Umbilical cord (tissue), 2 donors: ENCODE results near the gene UVRAG. TPM values are rescaled to one million over a fixed set of nuclear protein-coding genes. Genes with fewer than 3 reads are reported as not detected.
"Not testable (repeated sequence)": the region's sequence is repeated elsewhere in the genome, so short reads cannot be mapped to it uniquely, and the experiment has no call there.

Experiments used
- DNase-seq: peaks from one replicate; pipeline ENCODE4 v3.0.0-alpha.2; 2015; ENCODE audit warnings: low spot score
- total RNA-seq: library from RNA; depleted of rRNA; stranded (reverse); fragments of >200 nt; gene quantifications from one replicate; pipeline ENCODE4 v1.2.3, GENCODE V29; 2014; ENCODE audit warnings: low replicate concordance; ENCODE audit not compliant: insufficient read depth

The UVRAG gene
- total RNA-seq, 1 donor from 2014 or later = 20.0 TPM

DNA sequence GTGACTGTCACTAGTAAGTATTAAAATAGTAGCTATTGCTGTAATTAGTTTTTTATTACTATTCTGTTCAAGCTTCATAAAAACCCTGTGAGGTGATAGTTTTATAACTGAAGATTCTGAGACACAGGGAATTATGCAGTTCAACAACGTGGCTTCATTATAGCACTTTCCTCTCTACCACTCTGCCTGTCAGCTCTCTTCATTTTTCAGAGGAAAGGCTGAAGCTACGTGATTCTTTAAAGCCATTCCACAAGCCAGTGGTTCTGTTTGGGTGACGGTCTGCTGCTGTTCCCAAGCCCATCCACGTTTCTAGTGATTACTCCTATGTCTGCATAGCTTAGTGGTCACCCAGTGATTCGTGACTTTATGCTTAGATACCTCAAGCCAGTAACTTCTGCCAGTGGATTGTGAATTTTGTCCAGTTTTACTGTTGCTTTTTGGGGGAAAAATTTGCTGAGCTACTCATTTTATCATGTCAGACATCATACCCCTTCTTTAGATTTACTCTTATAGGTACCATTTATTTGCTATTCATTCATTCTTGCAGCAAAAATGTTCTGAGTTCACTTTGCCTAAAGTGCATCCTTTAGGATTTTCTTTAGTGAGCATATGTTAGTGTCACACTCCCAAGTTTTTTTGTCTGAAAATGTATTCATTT lies 59.8 kb downstream of the UVRAG start:
- no peak for DNase-seq

DNA sequence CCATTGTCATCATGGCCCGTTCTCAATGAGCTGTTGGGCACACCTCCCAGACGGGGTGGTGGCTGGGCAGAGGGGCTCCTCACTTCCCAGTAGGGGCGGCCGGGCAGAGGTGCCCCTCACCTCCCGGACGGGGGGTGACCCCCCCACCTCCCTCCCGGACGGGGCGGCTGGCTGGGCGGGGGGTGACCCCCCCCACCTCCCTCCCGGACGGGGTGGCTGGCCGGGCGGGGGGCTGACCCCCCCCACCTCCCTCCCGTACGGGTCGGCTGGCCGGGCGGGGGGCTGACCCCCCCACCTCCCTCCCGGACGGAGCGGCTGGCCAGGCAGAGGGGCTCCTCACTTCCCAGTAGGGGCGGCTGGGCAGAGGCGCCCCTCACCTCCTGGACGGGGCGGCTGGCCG lies 62.3 kb downstream of the UVRAG start:
- DNase-seq = not testable (repeated sequence)

DNA sequence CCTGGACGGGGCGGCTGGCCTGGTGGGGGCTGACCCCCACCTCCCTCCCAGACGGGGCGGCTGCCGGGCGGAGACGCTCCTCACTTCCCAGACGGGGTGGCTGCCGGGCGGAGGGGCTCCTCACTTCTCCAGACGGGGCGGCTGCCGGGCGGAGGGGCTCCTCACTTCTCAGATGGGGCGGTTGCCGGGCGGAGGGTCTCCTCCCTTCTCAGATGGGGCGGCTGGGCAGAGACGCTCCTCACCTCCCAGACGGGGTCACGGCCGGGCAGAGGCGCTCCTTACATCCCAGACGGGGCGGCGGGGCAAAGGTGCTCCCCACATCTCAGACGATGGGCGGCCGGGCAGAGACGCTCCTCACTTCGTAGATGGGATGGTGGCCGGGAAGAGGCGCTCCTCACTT lies 62.9 kb downstream of the UVRAG start:
- DNase-seq = not testable (repeated sequence)

DNA sequence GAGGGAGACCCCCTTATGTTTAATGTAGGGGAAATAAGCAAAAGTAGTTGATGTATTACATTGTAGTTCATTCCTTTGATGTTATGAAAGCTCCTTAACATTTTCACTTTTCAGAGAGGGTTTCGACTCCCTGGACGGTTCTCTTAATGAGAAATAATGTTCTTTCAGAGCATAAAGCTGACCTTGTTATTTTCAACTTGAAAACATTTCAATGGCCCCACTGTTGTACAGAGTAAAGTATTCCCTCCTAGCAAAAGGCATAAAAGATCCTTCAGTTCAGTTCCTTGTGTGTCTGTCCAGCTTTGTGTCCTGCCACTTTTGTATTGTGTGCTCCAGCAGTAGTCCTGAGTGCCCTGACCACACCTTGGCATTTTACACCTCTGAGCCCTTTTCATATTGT lies 63.9 kb downstream of the UVRAG start:
- no peak for DNase-seq

DNA sequence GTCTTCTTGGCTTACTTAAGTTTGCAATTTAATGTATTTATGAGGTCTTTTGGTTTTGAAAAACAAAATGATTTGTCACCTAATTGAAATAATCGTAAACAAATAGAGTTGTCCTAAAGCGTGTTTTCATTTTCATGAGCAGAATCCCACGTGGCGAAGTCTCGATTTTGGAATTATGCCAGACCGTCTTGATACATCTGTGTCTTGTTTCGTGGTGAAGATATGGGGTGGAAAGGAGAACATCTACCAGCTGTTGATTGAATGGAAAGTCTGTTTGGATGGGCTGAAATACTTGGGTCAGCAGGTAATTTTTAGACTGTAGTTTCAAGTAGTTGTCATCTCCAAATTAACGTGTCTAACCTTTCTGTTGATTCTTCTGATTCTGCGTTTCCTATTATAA lies 64.7 kb downstream of the UVRAG start:
- no peak for DNase-seq

DNA sequence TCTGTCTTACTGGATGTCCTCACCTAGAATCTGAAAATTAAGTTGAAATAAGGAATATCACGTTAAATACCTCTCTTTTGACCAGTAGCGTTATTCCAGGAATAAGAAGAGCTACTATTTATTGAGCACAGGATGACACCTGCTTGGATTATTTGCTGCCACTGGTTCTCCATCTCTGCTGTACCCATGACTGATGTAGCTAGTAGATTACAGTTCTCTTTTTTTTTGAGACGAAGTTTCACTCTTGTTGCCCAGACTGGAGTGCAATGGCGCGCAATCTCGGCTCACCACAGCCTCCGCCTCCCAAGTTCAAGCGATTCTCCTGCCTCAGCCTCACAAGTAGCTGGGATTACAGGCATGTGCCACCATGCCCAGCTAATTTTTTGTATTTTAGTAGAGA lies 65.3 kb downstream of the UVRAG start:
- DNase-seq = not testable (repeated sequence)

DNA sequence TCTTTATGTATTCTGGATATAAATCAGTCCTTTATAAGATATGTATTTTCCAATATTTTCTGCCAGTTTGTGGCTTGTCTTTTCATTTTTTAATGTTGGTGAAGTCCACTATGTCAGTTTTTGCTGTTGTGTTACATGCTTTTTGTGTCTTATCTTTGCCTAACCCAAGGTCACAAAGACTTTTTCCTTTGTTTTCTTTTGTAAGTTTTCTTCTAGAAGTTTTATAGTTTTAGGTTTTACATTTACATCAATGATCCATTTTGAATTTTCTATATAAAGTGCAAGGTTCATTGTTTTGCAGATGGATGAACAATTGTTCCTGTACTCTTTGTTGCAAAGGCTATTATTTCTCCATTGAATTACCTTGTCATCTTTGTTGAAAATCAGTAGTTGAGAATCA lies 69.3 kb downstream of the UVRAG start:
- no peak for DNase-seq

DNA sequence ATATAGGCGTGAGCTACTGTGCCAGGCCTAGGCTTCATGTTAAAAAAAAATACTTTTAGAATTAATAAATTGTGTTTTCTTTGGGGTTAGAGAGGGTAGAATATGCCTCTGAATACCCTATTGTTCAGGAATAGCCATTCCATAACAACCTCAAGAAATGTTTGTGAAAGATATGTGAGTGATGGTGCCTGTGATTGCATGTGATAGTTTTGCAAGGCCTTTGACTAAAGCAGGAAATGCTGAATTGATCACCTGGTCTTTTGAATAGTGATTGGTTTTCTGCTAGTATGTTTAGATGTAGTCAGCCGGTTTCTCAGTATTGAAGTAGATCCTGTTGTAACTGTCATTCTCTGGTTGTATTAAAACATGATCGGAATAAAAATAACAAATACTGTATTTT lies 73.4 kb downstream of the UVRAG start:
- DNase-seq = no peak

DNA sequence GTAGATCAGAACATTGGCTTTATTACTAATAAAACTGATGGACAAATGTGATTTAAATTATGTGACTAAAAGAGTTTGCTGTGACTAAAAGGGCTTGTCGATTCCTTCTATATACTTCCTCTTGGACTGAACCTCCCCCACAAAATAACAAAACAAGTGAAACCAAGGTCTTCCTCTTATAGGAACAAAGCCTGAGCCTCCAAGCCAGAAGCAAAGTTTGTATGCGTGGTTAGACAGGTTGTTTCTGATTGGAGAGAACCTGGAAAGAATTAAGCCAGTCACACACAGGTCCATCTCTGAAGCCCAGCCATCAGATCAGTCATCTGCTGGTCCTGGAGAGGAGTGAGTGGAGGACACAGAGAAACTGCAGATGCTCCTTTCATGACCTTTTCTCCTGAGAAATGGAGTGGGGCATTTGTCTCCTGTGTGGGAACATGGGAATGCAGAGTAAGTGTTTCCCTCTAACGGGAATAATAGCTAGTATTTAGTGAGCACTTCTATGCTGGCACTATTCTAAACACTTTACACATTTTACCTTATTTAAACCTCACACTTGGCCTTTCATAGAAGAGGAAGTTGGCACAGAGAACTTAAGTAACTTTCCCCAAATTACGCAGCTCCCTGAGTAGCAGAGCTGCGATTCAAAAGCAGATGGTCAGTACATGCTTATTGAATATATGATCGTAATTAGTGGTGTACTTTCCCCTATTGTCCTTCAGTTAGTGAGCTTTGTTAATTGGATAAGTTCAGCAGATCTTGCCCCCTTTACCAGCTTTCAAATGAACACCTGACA lies 77.1 kb downstream of the UVRAG start:
- DNase-seq = no peak

DNA sequence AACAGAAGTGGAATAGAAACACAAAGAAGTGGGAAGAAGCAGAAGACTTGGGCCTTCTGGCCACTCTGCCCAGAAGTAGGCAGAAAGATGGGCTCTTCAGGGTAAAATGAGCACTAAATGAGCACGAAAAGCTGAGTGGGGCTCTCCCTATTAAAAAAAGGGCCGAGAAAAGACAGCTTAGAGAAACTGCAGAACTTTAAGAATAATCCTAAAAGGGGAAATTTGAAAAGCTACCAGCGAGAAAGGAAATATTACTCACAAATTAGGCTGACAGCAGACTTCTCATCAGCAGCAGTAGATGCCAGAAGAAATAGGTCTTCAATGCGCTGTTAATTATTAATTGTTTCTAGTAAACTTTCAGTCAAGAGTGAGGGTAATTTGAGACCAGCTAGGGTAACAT lies 78.2 kb downstream of the UVRAG start:
- DNase-seq = no peak

DNA sequence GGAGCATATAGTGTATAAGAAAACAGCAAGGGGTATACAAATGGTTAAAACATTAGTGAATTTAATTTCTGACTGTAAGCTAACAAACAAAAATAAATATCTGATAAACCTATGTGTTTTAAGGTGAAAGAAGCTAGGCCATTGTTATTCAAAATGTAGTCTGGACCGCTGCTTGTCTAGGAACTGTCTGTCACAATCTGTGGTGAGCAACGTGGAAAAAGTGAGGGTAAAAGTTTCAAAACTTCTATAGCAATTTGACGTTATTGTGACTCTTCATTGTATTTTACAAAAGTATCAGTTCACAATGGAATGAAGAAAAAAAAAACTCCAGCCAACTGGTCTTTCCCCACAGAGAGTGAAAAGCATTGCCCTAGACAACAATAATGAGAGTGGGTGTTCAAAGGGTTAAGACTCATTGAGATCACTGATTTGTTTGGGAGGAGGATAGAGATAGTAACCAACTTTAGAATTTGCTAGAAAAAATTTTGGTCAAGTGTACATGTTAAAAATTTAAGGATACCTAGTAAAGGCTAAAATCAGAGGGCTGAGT lies 79.1 kb downstream of the UVRAG start:
- DNase-seq = no peak

DNA sequence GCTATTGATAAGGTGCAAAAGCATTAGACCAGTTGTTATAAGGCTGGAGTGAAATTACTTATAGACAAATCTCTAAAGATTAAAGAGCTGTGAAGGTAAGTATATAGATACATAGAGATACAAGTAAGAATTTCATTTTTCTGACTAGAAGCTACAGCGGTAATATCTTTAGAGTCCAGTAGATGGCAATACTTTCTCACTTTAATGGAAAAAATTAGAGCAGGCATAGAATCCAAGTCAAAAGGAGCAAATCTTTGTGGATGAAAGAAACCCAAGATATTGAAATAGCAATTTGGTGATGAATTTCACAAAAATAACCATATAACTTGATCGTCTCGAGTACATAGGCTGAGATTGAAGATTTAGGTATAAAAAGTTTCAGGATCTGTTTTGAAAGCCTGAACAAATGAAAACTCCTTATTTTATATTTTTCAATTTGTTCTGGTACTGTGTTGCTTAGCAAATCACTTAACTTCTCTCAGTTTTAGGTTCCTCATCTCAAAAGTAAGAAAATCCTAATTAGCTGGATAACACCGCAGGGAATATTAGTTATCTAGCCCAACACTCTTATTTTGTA lies 81.9 kb downstream of the UVRAG start:
- DNase-seq = peak; percentile 70

DNA sequence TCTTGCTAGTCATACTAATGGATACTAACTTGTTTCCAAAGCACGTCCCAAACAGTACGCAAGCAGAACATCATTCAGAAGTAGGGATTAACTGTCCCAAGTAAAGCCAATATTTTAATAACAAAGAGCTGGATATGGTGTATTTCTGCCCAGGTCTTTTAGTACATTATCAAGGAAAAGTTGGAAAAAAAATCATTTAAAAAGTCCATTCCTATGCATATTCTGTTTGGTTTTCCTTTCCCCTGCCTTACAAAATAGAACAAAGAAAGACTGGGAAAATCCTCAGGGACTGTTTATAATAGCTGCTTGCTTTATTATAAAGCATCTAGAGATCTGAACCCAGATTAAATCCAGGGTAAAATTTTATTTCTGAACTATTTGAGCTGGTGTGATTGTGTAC lies 83.9 kb downstream of the UVRAG start:
- DNase-seq = no peak

DNA sequence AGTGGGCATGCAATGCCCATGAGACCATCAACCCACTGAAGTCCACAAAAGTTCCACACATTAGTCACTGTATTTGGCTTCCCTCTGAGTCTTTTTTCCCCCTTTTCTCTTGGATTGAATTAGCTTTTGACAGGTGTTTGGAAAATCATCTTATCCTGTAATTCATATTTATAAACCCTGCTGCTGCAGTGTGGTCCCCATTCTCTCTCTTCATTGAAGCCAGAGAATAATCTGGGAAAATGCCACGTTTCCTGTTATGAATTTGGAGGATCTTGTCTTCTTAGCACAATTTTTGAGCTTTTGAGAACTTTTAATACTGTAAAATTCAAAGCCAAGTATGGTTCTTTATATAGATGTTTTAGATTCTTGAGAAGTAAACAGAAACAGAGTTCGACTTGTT lies 84.8 kb downstream of the UVRAG start:
- no peak for DNase-seq

DNA sequence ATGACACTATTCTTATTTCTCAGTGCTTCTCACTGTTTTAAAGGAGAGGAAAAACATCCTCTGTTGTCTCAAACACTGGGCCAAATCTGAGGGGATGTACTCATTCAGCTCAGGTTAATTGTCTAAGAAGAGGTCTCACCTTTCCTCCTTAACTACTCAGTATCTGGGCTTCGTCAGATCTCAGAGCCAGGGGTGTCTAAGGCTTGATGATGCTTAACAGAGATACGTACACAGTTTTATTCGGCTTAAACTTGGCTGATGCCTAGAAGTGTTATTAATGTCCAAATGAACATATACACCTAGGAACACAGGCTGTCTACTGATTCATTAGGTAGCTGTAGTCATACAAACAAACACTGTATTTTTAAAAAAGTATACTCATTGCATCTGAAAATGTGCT lies 85.8 kb downstream of the UVRAG start:
- DNase-seq = no peak

DNA sequence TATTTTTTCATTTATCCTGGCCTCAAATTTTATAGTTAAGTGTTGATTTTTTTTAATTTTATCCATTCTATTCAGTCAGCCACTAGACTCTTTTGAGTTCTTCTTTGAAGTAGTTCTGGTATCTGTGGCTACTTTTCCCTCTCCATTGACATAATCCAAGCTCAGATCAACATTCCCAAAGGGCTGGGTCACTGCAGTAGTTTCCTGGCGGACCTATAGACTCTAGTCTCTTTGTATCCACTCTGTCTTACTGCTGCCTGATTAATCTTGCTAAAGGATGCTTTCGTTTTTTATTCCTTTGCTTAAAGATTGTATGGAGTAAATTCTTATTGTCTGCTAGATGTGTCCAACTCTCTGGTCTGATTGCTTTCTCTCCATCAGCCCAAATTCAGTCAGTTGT lies 87.6 kb downstream of the UVRAG start:
- peak; percentile 58 for DNase-seq

DNA sequence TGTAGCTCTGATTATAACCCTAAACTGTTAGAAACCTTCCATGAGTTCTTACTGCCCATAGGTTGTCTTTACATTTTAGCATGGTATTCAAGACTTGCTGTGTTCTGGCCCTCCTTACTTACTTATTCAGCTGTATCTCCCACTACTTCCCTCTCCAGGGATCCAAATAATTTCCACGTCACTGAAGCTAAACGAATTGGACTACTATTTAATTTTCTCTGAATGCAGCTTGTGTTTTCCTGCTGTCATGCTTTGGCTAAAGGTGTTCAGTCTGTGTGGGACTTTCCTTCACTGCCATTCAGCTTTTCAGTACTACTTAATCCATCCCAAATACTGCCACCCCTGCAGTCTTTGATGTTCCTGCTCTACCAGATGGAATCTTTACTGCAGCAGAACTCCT lies 88.3 kb downstream of the UVRAG start:
- peak; percentile 18 for DNase-seq

DNA sequence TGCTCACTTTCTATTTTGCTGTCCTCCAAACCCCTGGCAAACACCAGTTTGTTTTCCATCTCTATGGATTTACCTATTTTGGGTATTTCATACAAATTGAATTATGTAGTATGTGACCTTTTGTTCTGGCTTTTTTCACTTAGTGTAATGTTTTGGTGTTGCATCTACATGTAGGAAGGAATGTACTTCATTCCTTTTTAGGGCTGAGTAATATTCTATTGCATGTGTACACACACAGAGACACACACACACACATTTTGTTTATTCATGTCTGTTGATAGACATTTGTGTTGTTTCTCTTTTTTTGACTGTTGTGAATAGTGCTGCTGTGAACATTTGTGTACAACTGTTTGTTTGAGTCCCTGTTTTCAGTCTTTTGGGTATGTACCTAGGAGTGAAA lies 90.4 kb downstream of the UVRAG start:
- no peak for DNase-seq

DNA sequence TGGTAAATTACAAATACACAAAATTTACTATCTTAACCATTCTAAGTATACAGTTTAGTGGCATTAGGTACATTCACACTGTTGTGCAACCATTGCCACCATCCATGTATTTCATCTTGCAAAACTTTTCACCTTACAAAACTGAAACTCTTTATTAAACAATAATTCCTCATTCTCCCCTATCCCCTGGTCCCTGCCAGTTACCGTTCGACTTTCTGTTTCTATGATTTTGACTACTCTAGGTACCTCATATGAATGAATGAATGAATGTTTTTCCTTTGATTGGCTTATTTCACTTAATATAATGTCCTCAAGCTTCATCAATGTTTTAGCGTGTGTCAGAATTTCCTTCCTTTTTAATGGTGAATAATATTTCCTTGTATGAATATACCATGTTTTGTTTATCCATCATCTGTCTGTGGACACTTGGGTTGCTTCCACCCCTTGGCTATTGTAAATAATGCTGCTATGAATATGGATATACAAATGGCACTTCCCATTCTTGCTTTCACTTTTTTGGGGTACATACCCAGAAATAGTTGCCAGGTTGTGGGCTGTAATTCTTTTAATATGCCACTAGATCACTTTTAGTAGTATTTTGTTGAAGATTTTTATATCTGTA lies 93.0 kb downstream of the UVRAG start:
- DNase-seq = no peak

DNA sequence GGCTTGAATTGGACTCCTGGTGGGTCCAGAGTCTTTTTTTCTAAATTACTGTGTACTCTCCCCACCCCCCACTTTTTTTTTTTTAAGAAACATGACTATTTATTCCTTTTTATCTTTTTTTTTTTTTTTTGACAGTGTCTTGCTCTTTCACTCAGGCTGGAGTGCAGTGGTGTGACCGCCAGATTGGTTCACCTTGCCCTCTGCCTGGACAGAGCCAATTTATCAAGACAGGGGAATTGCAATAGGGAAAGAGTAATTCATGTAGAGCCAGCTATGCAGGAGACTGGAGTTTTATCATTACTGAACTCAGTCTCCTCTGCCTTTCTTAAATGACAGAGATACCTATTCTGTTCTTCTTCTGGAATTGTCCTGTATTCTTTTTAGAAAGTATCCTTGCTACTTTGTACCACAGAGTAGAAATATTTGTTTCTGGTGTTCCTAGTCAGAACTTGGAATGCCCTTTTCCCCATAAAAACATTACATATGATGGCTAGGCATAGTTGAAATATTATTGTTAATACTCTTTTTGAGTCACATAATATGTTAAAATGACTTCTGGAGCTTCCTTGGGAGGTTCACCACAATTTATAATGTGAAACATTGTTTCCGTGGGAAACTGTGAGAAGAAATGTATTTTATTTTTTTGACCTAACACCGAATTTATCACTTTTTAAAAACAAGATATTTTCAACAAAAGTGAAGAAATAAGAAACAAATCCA lies 95.6 kb downstream of the UVRAG start:
- DNase-seq = no peak

DNA sequence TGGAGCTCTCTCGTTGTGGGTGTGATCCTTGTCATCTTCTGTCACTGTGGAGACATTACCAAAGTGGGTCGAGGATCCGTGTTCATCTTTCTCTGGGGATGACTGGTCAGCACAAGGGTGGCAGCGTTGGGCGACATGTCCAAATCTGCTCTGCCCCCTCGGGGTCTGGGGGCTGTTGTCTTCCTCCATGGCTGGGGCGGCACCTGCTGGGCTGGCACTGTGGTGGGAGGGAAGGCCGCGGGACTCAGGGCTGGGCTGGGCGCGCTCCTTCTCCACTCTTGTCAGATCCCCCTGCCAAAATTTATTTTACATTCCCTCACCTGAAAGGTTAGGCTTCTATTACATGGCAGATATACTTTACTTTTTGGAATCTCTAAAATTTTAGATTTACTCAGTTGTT lies 96.4 kb downstream of the UVRAG start:
- DNase-seq = no peak

DNA sequence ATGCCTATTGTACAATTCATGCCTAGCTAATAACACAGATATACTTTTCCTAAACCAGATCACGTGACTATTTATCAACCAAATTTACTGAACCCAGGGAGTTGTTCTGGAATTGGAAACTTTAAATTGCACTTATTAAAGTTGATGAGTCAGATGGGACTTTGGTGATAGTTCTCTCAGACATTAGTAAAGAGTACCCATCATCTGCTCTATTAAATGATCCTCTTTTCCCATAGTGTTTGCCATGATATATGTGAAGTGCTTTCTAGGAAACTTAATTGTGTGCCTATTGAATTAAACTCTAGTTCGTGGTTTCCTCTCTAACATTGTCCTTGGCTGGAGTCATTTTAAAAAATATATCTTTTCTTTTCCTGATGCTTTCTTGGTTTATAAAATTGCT lies 99.0 kb downstream of the UVRAG start:
- no peak for DNase-seq
